Liver (tissue), 9 donors: ENCODE measurements around the gene ICAM3. TPM values are rescaled to one million over a fixed set of nuclear protein-coding genes. Genes with fewer than 3 reads are reported as not detected.

Source experiments
- DNase-seq: peaks from one replicate; pipeline ENCODE4 v3.0.0-alpha.2; 2017; ENCODE audit warnings: low spot score
- H3K27ac ChIP-seq, 2 donors: one replicate each; pipeline ENCODE4 v1.7.0; 2013; ENCODE audit warnings: inconsistent platforms in 2 of 2, low read length in 2 of 2, control low read depth in 1 of 2, low read depth in 1 of 2, mild to moderate bottlenecking in 1 of 2
- H3K27me3 ChIP-seq, 4 donors: one replicate each; pipeline versions ENCODE4 v1.6.1 to v1.7.0; 2013; ENCODE audit warnings: low read length in 3 of 4, inconsistent platforms in 1 of 4, mild to moderate bottlenecking in 1 of 4, moderate library complexity in 1 of 4; ENCODE audit not compliant: control insufficient read depth in 4 of 4, insufficient read depth in 4 of 4
- H3K36me3 ChIP-seq, 4 donors: one replicate each; pipeline versions ENCODE4 v1.6.1 to v1.7.0; 2013; ENCODE audit warnings: low read length in 3 of 4, mild to moderate bottlenecking in 3 of 4, low read depth in 1 of 4, moderate library complexity in 1 of 4; ENCODE audit not compliant: control insufficient read depth in 4 of 4, insufficient read depth in 3 of 4
- H3K4me1 ChIP-seq, 4 donors: one replicate each; pipeline versions ENCODE4 v1.6.1 to v1.7.0; 2013; ENCODE audit warnings: low read length in 3 of 4, mild to moderate bottlenecking in 3 of 4, moderate library complexity in 1 of 4; ENCODE audit not compliant: control insufficient read depth in 4 of 4, insufficient read depth in 4 of 4
- H3K4me3 ChIP-seq, 3 donors: one replicate each; pipeline versions ENCODE4 v1.6.1 to v1.7.0; 2013; ENCODE audit warnings: low read length in 3 of 3, control low read depth in 1 of 3, low read depth in 1 of 3, mild to moderate bottlenecking in 1 of 3
- H3K9ac ChIP-seq, 2 donors: one replicate each; pipeline ENCODE4 v1.7.0; 2013; ENCODE audit warnings: low read length in 2 of 2, mild to moderate bottlenecking in 2 of 2, moderate library complexity in 2 of 2, control low read depth in 1 of 2, low read depth in 1 of 2
- H3K9me3 ChIP-seq, 4 donors: one replicate each; pipeline versions ENCODE4 v1.6.1 to v1.7.0; 2013; ENCODE audit warnings: low read length in 3 of 4; ENCODE audit not compliant: control insufficient read depth in 4 of 4
- ATF3 ChIP-seq: IDR thresholded peaks from 2 replicates; pipeline ENCODE4 v1.6.1; 2016; ENCODE audit warnings: antibody characterized with exemption
- CTCF ChIP-seq: fragments of 150-350 bp; IDR thresholded peaks from 2 replicates; pipeline ENCODE4 v1.5.1; 2017; ENCODE audit warnings: improper control_type of control experiment, low read depth, low read length; ENCODE audit not compliant: missing input control
- EGR1 ChIP-seq, 2 donors: IDR thresholded peaks; 2 replicates each; pipeline ENCODE4 v1.6.1; 2016 to 2018; ENCODE audit warnings: antibody characterized with exemption in 2 of 2, low read depth in 2 of 2
- FOXA1 ChIP-seq: IDR thresholded peaks from 2 replicates; pipeline ENCODE4 v1.6.1; 2016; ENCODE audit warnings: antibody characterized with exemption
- FOXA2 ChIP-seq: IDR thresholded peaks from 2 replicates; pipeline ENCODE4 v1.6.1; 2016; ENCODE audit warnings: antibody characterized with exemption
- GABPA ChIP-seq, 2 donors: IDR thresholded peaks in 1 of 2; conservative IDR thresholded peaks in 1 of 2; 2 replicates each; pipeline ENCODE4 v1.6.1; 2016; ENCODE audit warnings: antibody characterized with exemption in 2 of 2, mild to moderate bottlenecking in 1 of 2, moderate library complexity in 1 of 2
- HNF4A ChIP-seq, 2 donors: conservative IDR thresholded peaks; 2 replicates each; pipeline ENCODE4 v1.6.1; 2016; ENCODE audit warnings: antibody characterized with exemption in 2 of 2, mild to moderate bottlenecking in 2 of 2
- HNF4G ChIP-seq: IDR thresholded peaks from 2 replicates; pipeline ENCODE4 v1.6.1; 2016; ENCODE audit warnings: antibody characterized with exemption
- JUND ChIP-seq, 2 donors: IDR thresholded peaks; 2 replicates each; pipeline ENCODE4 v1.6.1; 2016; ENCODE audit warnings: antibody characterized with exemption in 2 of 2
- MAX ChIP-seq: IDR thresholded peaks from 2 replicates; pipeline ENCODE4 v1.6.1; 2016; ENCODE audit warnings: antibody characterized with exemption
- NR2F2 ChIP-seq: IDR thresholded peaks from 2 replicates; pipeline ENCODE4 v1.6.1; 2016; ENCODE audit warnings: antibody characterized with exemption
- RAD21 ChIP-seq, 2 donors: IDR thresholded peaks; 2 replicates each; pipeline ENCODE4 v1.6.1; 2016; ENCODE audit warnings: antibody characterized with exemption in 2 of 2, mild to moderate bottlenecking in 2 of 2
- REST ChIP-seq: IDR thresholded peaks from 2 replicates; pipeline ENCODE4 v1.6.1; 2016; ENCODE audit warnings: antibody characterized with exemption, mild to moderate bottlenecking
- RXRA ChIP-seq, 2 donors: IDR thresholded peaks; 2 replicates each; pipeline ENCODE4 v1.6.1; 2017 to 2018; ENCODE audit warnings: antibody characterized with exemption in 2 of 2, mild to moderate bottlenecking in 1 of 2
- SP1 ChIP-seq: IDR thresholded peaks from 2 replicates; pipeline ENCODE4 v1.6.1; 2018; ENCODE audit warnings: antibody characterized with exemption, mild to moderate bottlenecking
- TAF1 ChIP-seq: conservative IDR thresholded peaks from 2 replicates; pipeline ENCODE4 v1.6.1; 2016; ENCODE audit warnings: antibody characterized with exemption, mild to moderate bottlenecking
- YY1 ChIP-seq: IDR thresholded peaks from 2 replicates; pipeline ENCODE4 v1.6.1; 2016; ENCODE audit warnings: antibody characterized with exemption, mild to moderate bottlenecking
- ZBTB33 ChIP-seq: IDR thresholded peaks from 2 replicates; pipeline ENCODE4 v1.6.1; 2016; ENCODE audit warnings: antibody characterized with exemption
- WGBS: extraction: QIAGEN DNeasy Blood & Tissue Kit; methylation state at CpG from one replicate; pipeline ENCODE4 v1.1.7; 2013; 5-methylcytosine and 5-hydroxymethylcytosine counted together
- polyA plus RNA-seq, 2 donors: library from polyadenylated mRNA; stranded (reverse) in 1 of 2; unstranded in 1 of 2; fragments of 200-250 nt in 1 of 2; fragments of >200 nt in 1 of 2; fragmentation: Nextera tagmentation in 1 of 2; extraction: Ambion mirVana in 1 of 2; gene quantifications; one replicate each; pipeline versions ENCODE4 v1.2.1 to v1.2.3, GENCODE V29; 2013 to 2015
- total RNA-seq, 2 donors: library from RNA; depleted of rRNA; stranded (reverse); fragments of >200 nt; gene quantifications; one replicate each; pipeline ENCODE4 v1.2.3, GENCODE V29; 2014
- donor health status: healthy.
- donor health status: healthy.
- donor health status: healthy.
- donor health status: healthy.
- donor health status: healthy.

Gene ICAM3
- total and polyA plus RNA-seq, 4 donors: 15.9 to 62.8 (median 21.0) TPM

GRCh38 chr19:10380313-10381102, 41.1 kb upstream of the ICAM3 start, which contains the start of gene TYK2:
TYK2 (minus strand) TSS chr19:10380572; CDS start chr19:10378406, 2,166 bp downstream.
- H3K4me3 ChIP-seq: peak within 1 kb of the TSS; percentile 75 to 86 (median 84)
- peaks cover 0 to 8% (median 3%) of the 10 kb centered on the region in 4 donors for H3K36me3 ChIP-seq
- under 1% methylated on average over 58 of the region's 58 CpGs for WGBS
- H3K27me3 ChIP-seq: no peaks in the 10 kb centered on the region
- DNase-seq: peak; percentile 99
- peak within 1 kb of the TSS; percentile 59 to 90 for H3K9ac ChIP-seq
- peak within 1 kb of the TSS; percentile 80 to 86 for H3K27ac ChIP-seq
- H3K9me3 ChIP-seq: no peaks in the 10 kb centered on the region
- TF ChIP-seq REST (peak; percentile 67), RAD21 (IDR thresholded peaks at IDR 0.05) (peak; percentile 17 to 27), FOXA1 (no peak), YY1 (peak; percentile 76), SP1 (peak; percentile 100), HNF4A (conservative IDR thresholded peaks at IDR 0.05) (peak in 1 of 2 donors; percentile 27), NR2F2 (peak; percentile 11), TAF1 (no peak), HNF4G (no peak), CTCF (no peak), EGR1 (IDR thresholded peaks at IDR 0.05; ENCODE audit: low read depth in 2 of 2) (no peak), FOXA2 (no peak), GABPA (IDR thresholded peaks at IDR 0.05 in 1 of 2, conservative IDR thresholded peaks at IDR 0.05 in 1 of 2) (peak in 1 of 2 donors; percentile 72), MAX (peak; percentile 64), ATF3 (no peak), ZBTB33 (no peak), JUND (IDR thresholded peaks at IDR 0.05) (peak in 1 of 2 donors; percentile 14), RXRA (IDR thresholded peaks at IDR 0.05) (peak; percentile 42 to 56)
- H3K4me1 ChIP-seq: peaks cover 2 to 11% (median 8%) of the 10 kb centered on the region in 4 donors
